Renal cortical epithelial cell (primary cell): Measurements from ENCODE around the gene C11orf42. TPM values are rescaled to one million over a fixed set of nuclear protein-coding genes. Genes with fewer than 3 reads are reported as not detected.

Source experiments
- DNase-seq: peaks from one replicate; pipeline ENCODE4 v3.0.0-alpha.2; 2011; ENCODE audit warnings: low read depth
- total RNA-seq: library from RNA; depleted of rRNA; stranded (reverse); fragments of >200 nt; gene quantifications from 2 replicates; pipeline ENCODE4 v1.2.3, GENCODE V29; 2014

The C11orf42 gene, protein sequence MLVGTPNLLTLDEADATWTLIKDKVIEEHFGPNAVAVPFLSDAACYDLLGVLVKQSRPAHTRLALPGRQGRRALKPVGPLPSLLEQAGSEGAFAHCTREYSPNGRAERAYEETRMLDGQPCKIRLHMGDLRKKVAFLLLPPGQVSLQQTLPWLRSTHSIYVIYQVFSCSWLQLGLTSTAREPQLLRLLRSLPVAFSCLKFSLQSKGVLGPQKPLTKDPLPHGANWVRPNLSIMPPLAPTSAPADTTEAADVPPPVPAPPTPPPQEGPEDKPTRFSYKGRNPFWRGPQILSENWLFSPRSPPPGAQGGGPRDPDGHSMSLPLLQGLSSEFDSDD
- total RNA-seq = not detected in 2 replicates

DNA sequence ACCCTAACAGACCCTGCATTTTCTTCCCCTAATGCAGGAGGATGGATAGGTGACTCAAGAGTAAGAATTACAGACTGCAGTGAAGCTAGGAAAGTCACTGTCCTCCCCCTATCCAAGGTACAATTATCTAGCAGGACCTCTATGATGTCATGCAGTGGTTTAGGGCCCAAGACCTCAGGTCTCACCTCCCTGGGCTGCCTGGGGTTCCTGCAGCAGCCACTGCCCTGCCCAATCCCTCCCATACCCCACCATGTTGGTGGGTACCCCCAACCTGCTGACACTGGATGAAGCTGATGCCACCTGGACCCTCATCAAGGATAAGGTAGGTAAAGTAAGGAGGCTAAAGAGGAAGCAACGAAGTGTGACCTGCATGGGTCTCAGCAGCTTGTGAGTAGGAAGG is at the start of gene C11orf42:
Gene C11orf42, plus strand, starts transcription at position 192 of the 400 bp plus-strand sequence. Its CDS starts 59 bp downstream, at position 251.
- DNase-seq = no peak

DNA sequence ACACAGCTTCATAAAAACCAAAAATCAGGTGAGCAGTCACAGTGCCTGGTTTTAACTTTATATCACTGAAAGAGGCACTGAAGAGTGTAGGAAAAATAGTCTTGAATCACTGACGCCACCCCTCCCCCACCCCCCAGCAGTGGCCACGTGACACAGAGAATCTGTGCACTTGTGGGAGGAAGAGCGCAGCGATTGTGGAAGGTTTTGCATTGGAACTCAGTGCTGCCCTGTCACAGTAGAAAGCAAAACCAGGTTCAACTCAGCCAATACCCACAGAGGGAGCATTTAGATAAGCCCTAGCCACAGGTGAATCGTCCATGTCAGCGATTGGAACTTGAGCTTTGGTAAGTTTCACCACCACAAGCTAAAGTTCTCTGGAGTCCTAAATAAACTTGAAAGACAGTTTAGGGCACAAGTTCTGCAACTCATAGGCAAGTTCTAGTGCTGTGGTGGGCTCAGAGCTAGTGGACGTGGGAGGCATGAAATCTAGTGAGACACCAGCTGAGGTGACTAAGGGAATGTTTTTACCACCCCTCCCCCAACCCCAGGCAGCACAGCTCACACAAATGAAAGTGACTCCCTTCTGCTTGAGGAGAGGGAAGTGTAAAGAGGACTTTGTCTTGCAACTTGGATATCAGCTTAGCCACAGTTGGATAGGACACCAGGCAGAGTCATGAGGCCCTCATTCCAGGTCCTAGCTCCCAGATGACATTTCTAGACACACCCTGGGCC is 48.6 kb upstream of the C11orf42 start:
- no peak for DNase-seq

DNA sequence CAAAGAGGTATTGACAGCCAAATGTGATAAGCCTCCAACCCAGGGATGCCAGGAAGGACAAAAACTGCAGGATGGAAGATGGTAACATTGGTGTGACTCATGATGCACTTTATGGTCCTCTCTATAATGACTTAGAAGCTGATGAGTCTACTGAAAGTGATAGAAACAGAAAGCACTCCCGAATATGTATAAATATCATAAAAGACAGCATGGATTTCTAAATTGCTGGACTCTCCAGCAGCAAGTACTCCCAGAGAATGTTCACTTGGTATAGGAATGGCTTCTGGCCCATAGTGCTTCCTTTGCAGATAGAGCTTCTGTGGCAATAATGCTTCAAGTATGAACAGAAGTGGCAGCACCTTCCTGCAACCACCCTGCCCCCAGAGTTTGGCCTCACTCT is 35.1 kb upstream of the C11orf42 start, which contains the start of gene OR52B2:
Gene OR52B2, minus strand, starts transcription at position 101 of the 400 bp plus-strand sequence. Its CDS starts 0 bp downstream, at position 101.
- DNase-seq = no peak

DNA sequence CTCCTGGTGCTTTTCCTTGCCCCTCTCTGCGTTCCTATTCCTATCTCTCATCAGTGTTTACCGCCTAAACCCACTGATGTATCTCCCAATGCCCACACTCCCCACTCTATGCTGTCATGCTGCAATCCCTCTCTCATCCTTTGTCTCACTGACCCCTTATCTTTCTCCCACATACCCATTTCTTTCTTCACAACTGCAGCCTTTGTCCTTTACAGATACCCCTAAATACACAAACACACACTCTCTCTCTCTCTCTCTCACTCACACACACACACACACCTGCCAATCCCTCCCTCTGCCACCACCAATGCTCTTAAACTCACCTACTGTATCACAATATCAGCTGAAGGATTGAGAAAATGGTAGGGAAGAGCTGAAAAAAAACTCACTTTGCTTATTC is 29.9 kb upstream of the C11orf42 start:
- DNase-seq = no peak

DNA sequence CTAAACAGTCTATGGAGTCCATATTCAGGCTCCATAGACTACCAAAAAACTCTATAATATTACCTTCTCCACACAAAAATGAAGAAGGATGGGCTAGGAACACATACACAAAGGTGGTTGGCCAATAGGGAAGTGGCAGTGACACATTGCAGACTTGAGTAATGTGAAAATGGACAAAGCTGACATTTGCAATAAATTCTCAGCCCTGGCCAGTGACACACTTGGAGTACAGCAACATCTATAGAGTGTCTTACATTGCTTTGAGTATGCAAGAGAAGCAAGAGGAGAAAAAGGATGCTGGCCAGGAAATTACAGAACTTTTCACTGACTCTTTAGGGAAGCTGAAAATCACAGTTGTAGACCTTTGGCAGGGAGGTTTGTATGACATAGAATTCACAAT is 13.6 kb upstream of the C11orf42 start:
- DNase-seq = no peak

DNA sequence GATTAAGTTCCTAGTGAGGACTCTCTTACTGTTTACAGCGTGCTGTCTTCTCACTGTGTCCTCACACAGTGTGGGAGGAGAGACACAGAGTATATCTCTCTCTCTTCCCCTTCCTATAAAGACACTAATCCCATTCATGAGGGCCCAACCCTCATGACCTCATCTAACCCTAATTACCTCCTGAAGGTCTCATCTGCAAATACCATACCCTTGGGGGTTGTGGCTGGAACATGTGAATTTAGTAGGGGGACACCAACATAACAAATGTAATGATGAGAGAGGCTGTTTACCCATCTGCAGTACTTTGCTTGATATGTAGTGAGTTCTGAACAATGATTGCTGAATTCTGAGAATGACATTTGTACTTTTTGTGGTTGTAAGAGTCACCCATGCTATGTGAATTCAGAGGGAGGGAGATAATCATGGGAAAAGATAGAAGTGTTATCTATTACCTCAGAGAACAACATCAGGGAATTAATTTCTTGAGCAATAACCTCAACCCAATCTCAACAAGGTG is 11.2 kb upstream of the C11orf42 start:
- DNase-seq = no peak

DNA sequence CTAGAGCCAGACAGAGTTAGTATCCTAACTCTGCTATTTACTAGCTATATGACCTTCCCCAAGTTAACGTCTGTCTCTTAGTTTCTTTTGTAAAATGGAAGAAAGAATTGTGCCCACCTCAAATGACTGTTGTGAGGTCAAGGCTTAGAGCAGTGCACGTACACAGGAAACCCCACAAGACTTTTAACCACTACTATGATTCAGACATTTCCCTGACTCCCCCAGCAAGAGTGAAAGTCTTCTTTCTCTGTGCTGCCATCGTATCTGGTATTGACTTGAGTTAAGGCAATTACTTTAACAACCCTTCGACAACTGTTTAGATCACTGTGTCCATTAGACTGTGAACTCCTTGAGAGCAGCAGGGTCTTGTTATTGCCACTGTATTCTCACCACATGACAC is 9.0 kb upstream of the C11orf42 start:
- DNase-seq = no peak

DNA sequence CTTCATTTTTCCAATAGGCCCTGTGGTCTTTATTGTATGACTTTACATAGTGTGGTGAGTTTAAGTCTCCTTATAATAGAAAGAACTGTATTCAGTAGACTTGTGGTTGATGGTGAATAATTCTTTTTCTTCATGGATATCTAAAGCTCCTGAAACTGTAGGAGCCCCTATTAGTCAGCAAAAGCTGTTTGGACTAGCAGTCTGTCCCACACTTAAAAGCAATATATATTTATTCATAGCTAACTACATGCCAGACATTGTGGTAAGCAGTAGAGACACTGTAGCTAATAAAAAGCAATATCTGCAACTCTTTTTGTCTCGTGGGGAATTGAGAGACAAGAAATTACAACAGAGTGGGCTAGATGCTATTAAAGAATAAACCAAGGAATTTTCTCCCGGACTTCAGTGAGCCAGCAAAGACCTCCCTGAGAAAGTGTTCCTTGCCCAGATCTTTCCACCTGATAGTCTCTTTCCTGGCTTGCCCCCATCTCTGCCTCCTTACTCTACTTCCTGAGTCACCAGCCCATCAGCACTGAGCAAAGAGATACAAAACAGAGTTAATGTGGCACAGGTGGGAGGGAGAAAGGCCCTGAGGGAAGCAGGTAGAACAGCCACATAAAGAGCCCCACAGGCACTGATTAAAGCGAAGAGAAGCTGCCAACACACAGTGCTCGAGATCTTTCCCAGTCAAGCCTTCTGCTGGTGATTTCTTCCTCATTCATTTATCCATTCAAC is 7.7 kb upstream of the C11orf42 start:
- DNase-seq = no peak

DNA sequence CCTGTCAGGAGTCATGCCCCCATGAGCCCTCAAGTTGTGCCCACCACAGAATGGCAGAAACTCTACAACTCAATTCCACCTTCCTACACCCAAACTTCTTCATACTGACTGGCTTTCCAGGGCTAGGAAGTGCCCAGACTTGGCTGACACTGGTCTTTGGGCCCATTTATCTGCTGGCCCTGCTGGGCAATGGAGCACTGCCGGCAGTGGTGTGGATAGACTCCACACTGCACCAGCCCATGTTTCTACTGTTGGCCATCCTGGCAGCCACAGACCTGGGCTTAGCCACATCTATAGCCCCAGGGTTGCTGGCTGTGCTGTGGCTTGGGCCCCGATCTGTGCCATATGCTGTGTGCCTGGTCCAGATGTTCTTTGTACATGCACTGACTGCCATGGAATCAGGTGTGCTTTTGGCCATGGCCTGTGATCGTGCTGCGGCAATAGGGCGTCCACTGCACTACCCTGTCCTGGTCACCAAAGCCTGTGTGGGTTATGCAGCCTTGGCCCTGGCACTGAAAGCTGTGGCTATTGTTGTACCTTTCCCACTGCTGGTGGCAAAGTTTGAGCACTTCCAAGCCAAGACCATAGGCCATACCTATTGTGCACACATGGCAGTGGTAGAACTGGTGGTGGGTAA is 6.1 kb upstream of the C11orf42 start, which contains the start of gene OR52W1:
Gene OR52W1, plus strand, starts transcription at position 51 of the 637 bp plus-strand sequence. Its CDS starts 0 bp downstream, at position 51.
- DNase-seq = no peak

DNA sequence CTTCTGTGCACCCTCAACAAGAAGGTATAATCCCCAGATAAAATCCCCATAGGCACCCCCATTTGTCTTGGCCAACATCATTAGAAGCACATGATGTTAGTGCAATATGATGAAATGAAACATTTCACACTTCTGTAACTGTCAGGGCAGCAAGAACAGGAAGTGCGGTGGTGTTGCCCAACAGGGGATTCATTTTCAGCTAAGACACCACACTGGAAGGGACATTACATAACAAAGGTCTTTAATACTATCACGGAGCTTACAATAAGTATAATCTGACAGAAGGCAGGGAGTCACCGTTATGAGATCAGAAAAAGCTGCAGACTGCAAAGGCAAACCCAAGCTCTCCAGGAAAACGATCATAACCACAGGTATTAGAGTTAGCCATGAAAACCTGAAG is 4.4 kb upstream of the C11orf42 start:
- DNase-seq = no peak

DNA sequence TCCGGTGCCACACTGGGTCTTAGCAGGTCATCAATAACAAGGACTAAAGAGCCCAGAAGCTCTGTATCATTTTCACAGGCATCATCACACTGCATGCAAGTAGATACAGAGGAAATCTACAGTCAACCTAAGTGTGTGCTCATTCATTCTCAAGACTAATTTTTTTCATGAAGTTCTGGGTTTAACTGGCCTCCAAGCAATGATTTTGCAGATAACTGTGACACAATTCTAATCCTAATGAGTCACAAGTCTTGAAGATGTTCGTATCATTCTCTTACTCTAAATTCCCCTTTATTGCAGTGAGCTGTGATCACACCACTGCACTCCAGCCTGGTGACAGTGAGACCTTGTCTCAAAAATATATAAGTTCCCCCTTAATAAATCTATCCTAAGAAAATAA is 3.9 kb upstream of the C11orf42 start:
- DNase-seq = no peak

DNA sequence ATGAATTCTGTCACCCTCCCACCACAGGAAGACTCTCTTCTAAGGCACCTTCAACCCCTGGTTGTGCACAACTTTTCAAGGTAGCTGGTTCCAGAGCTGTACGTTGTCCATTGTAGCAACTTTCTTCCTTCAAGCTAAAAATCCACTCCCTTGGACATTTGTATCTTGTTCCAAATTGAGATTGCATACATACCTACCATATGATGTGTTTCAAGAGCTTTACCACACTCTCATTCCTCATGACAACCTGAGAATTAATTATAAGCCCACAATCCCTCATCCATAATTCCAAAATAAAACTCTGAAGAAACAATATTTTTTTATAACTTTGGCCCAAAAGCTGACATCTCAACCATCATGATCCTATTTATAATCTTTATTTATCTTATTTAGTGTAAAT is 3.3 kb upstream of the C11orf42 start:
- no peak for DNase-seq

DNA sequence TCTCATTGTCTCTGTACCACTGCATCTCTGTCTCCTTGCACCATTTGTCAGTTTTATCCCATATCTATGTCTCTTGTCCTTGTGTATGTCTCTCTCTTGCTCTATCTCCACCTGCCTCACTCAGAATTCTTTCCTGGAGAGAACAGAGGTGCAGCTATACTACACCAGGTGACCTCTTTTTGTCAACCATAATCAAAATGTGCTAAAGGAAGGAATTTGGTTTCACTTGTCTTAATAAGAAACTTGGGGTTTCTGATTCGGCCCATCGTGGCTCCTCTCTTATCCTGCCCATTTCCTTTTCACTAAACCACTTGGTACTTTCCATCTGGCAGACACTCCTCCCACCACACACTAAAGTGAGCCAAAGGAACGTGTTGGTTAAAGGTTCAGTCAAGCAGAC is 2.0 kb upstream of the C11orf42 start:
- no peak for DNase-seq

DNA sequence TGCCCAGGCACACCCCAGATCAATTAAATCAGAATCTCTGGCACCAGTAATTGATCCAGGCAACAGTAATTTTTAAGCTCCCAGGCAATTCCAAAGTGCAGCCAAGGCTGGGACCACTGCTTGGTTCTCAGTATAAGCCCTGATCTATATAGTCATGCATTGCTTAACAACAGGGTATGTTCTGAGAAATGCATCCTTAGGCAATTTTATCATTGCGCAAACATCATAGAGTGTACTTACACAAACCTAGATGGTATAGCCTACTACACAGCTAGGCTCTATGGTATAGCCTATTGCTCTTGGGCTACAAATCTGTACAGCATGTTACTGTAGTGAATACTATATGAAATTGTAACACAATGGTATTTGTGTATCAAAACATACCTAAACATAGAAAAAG is 651 bp upstream of the C11orf42 start:
- no peak for DNase-seq

DNA sequence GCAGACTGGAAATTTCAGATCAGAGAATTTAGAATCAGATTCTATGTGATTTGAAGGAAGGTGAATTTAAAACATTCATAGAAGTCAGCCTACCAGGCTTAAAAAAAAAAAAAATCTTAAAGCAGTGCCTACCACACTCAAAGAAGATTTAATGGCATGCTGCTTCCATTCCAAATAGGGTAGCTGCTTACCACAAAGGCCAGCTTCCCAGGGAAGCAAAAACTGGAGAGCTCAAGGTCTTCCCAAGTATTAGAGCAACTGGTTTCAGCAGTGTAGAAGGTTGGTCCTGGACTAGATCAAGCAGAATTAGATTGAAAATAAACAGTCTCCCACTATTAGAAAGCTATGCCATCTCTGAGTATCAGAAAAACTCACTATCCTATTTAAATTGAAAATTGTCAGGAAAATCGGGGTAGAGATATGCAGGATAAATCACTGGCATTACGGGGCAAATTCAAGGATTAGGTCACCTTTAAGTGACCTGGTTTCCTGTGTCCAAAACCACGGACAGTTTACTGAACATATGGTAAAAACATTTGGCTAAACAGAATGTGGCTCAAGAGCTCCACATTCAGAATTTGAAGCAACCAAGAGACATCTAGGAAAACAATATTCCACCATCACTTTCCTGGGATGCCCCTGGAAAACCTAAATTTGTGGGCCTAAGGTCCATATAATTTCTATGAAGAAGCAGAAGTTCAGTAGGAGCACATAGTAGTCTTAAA is 1.3 kb downstream of the C11orf42 start:
- DNase-seq = no peak

DNA sequence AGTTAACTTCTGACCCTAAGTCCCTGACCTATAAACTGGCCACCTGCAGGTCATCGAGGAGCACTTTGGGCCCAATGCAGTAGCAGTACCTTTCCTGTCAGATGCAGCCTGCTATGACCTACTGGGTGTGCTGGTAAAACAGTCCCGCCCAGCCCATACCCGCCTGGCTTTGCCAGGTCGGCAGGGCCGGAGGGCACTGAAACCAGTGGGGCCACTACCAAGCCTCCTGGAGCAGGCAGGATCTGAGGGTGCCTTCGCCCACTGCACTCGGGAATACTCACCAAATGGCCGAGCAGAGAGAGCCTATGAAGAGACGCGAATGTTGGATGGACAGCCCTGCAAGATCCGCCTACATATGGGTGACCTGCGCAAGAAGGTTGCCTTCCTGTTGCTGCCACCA is 4.4 kb downstream of the C11orf42 start:
- no peak for DNase-seq

DNA sequence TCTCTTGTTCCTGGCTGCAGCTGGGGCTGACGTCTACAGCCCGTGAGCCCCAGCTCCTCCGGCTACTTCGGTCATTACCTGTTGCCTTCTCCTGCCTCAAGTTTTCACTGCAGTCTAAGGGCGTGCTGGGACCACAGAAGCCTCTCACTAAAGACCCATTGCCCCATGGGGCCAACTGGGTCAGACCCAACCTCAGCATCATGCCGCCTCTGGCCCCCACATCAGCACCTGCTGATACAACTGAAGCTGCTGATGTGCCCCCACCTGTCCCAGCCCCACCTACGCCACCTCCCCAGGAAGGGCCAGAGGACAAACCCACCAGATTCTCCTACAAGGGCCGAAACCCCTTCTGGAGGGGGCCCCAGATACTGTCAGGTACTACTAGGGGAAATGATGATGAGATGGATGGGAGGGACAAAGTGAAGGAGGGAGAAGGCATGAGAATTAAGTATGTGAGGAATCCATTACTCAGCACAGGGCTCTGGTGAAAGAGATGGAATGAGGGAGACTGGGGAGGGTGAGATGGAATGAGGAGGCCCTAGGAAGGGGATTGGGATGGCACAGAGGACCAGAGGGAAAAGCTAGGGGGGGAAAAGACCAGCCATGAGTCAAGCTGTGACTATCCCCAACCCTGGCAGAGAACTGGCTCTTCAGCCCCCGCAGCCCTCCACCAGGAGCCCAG is 5.1 kb downstream of the C11orf42 start:
- DNase-seq = no peak

DNA sequence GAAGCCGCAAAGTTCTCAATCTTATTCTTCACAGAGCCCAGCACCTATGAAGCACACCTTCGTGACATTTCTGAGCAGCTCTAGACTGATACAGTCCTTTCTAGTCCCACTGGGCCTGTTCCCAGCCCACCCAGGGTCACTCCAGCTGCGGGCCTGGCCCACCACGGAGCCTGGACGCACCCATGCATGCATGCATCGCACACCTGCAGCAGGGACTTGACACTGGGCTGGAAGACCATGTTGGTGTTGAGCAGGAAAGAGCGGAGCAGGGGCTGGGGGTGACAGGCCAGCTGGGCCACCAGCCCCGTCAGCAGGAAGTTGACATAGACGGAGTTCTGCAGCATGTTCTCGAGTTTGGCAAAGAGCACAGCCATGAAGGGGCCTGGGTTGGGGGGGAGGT is 9.2 kb downstream of the C11orf42 start:
- DNase-seq = no peak

DNA sequence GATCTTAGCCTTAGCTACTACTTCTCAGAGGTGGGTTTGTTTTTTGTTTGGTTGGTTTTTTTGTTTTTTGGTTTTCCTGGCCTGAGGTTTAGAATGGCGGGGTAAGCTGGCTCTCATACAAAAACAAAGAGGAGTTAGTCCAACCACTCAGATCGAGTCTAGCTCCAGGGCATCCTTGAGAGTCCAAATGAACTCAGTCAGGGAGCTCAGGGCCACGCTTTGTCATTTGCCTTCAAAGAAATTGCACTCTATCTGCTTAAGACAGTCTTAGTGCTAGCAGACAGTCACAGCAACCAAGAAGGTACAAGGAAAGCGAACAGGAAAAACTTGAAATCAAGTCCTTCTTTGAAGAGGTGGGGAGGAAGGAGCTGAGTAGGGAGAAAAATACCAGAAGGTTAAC is 11.1 kb downstream of the C11orf42 start:
- DNase-seq = no peak

DNA sequence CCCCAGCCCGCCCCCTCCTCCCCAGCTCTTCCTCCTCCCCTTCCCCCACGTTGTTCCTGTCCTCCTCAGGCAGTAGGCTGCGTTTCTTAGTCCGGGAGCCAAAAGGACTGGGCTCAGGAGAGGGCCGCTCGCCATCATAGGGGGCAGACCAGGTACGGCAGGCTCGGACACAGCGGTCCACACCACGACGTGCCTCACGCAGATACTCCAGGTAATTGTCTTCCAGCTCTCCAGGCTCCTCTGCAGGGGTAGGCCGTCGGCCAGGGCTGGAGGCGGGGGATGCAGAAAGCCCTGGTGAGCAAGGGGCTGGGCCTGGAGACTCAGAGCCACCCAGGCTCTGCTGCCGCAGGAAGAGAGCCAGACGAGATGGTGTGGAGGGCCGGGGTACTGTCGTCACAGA is 12.4 kb downstream of the C11orf42 start:
- no peak for DNase-seq
